AG04450 (cell line): ENCODE measurements around the gene LRP1. TPM values are rescaled to one million over a fixed set of nuclear protein-coding genes. Genes with fewer than 3 reads are reported as not detected.

Source experiments
- CTCF ChIA-PET: fragments of 300-600, 350-600 bp; formaldehyde crosslinking; extraction: SDS; loops from one replicate; lab custom pipeline; 2022; ENCODE audit warnings: antibody characterized with exemption, inconsistent platforms; lab: Charles Lee
- POLR2A ChIA-PET: fragments of 350-600 bp; formaldehyde crosslinking; extraction: SDS; loops from one replicate; lab custom pipeline; 2021; ENCODE audit warnings: antibody characterized with exemption, inconsistent platforms; lab: Yijun Ruan, JAX
- DNase-seq: peaks from one replicate; pipeline ENCODE4 v3.0.0-alpha.2; 2011; ENCODE audit warnings: low read depth, low spot score
- H3K27ac ChIP-seq: one replicate; pipeline ENCODE4 v1.5.1; 2012; ENCODE audit warnings: low read depth, low read length, control low read depth
- H3K27me3 ChIP-seq: one replicate; pipeline ENCODE4 v1.6.0; 2012; ENCODE audit warnings: low read length; ENCODE audit not compliant: control insufficient read depth, insufficient read depth
- H3K4me3 ChIP-seq: 2 replicates; pipeline ENCODE4 v1.5.1; 2011; ENCODE audit warnings: mild to moderate bottlenecking, low read depth, low read length, control low read depth
- H3K9me3 ChIP-seq: 2 replicates; pipeline ENCODE4 v1.5.1; 2012; ENCODE audit warnings: low read length; ENCODE audit not compliant: control insufficient read depth, insufficient read depth
- polyA plus RNA-seq: library from polyadenylated mRNA; depleted of rRNA; stranded (reverse); fragments of >200 nt; gene quantifications from 2 replicates; pipeline ENCODE4 v1.2.3, GENCODE V29; 2011
- TF ChIP-seq, protein P1 (sequence below): IDR thresholded peaks from 2 replicates; pipeline ENCODE4 v1.5.1; 2011; ENCODE audit warnings: low read depth, low read length, control low read depth, inconsistent platforms

Gene LRP1
- polyA plus RNA-seq, 1 experiment, result 49.9 TPM

DNA sequence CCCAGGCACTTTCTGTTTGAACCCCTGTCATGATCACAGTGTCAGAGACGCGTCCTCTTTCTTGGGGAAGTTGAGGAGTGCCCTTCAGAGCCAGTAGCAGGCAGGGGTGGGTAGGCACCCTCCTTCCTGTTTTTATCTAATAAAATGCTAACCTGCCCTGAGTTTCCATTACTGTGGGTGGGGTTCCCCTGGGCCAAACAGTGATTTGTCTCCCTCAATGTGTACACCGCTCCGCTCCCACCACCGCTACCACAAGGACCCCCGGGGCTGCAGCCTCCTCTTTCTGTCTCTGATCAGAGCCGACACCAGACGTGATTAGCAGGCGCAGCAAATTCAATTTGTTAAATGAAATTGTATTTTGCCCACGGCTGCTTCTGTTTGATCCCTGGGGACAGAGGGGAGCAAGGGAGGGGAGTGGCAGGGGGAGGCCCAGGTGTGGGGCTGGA lies 106.3 kb downstream of the LRP1 start:
- CTCF ChIA-PET, result interaction anchor here (3.0 kb wide), 1 partner anchor 8 kb away, joined by 18 read pairs; no protein-coding TSS in a partner anchor
- Histone ChIP-seq H3K9me3 (no peaks in the 10 kb centered on the region; the same call in 1 of the 2 replicates), H3K27ac (no peak overlapping the region), H3K27me3 (no peaks in the 10 kb centered on the region), H3K4me3 (no peak overlapping the region)
- POLR2A ChIA-PET, result no interaction called here
- DNase-seq, result no peak
- TF ChIP-seq, protein P1, sequence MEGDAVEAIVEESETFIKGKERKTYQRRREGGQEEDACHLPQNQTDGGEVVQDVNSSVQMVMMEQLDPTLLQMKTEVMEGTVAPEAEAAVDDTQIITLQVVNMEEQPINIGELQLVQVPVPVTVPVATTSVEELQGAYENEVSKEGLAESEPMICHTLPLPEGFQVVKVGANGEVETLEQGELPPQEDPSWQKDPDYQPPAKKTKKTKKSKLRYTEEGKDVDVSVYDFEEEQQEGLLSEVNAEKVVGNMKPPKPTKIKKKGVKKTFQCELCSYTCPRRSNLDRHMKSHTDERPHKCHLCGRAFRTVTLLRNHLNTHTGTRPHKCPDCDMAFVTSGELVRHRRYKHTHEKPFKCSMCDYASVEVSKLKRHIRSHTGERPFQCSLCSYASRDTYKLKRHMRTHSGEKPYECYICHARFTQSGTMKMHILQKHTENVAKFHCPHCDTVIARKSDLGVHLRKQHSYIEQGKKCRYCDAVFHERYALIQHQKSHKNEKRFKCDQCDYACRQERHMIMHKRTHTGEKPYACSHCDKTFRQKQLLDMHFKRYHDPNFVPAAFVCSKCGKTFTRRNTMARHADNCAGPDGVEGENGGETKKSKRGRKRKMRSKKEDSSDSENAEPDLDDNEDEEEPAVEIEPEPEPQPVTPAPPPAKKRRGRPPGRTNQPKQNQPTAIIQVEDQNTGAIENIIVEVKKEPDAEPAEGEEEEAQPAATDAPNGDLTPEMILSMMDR, result no peak

- TF ChIP-seq, protein P1, result no peak
- ChIA-PET POLR2A (no interaction called here), CTCF (no interaction called here)
- Histone ChIP-seq H3K4me3 (no peak overlapping the region), H3K27me3 (no peaks in the 10 kb centered on the region), H3K9me3 (peaks cover 2% of the 10 kb centered on the region; the same call in 1 of the 2 replicates), H3K27ac (no peak overlapping the region)
- no peak for DNase-seq
These were observed 106.9 kb downstream of the LRP1 start for GRCh38 chr12:57235017-57235727.

- no peaks in the 10 kb centered on the region for H3K27me3 ChIP-seq
- ChIA-PET POLR2A (no interaction called here), CTCF (interaction anchor here (0.5 to 10.5 kb wide), 2 partner anchors 18 to 21 kb away, joined by 3 to 161 read pairs; partner anchors contain the start of gene NXPH4)
- H3K27ac ChIP-seq, result no peak overlapping the region
- no peak for DNase-seq
- peaks cover 3% of the 10 kb centered on the region; the same call in 1 of the 2 replicates for H3K9me3 ChIP-seq
- TF ChIP-seq, protein P1, result no peak
- H3K4me3 ChIP-seq, result no peak overlapping the region
These were observed 107.4 kb downstream of the LRP1 start for GRCh38 chr12:57235728-57236131.

GRCh38 chr12:57236201-57236924 lies 108.1 kb downstream of the LRP1 start:
- TF ChIP-seq, protein P1, result no peak
- CTCF ChIA-PET, result interaction anchor here (0.5 to 10.5 kb wide), 4 partner anchors 9 to 21 kb away, joined by 3 to 161 read pairs (median 4); partner anchors contain the start of gene NXPH4
- peaks cover 3% of the 10 kb centered on the region; the same call in 1 of the 2 replicates for H3K9me3 ChIP-seq
- POLR2A ChIA-PET, result interaction anchor here (0.5 kb wide), 1 partner anchor 22 kb away, joined by 3 read pairs; no protein-coding TSS in a partner anchor
- peaks cover 5% of the 10 kb centered on the region for H3K27me3 ChIP-seq
- no peak for DNase-seq
- H3K27ac ChIP-seq, result no peak overlapping the region
- H3K4me3 ChIP-seq, result no peak overlapping the region
